WTC11 (cell line): ENCODE data around the gene FABP3. TPM values are rescaled to one million over a fixed set of nuclear protein-coding genes. Genes with fewer than 3 reads are reported as not detected.

Source experiments
- ATAC-seq: fragments of 200-7000 bp; cut with Tn5 transposase; 2 replicates; pipeline ENCODE4 v1.10.0; 2021; ENCODE audit warnings: mild to moderate bottlenecking, moderate library complexity
- CTCF ChIA-PET: fragments of 300-600 bp; sonication (Branson Sonifier 250); formaldehyde crosslinking; loops from one replicate; lab custom pipeline; 2021; ENCODE audit warnings: antibody characterized with exemption; lab: Charles Lee
- POLR2A ChIA-PET: fragments of 350-600 bp; sonication (Branson Sonifier 250); formaldehyde crosslinking; loops from one replicate; lab custom pipeline; 2021; ENCODE audit warnings: antibody characterized with exemption; lab: Charles Lee
- DNase-seq: peaks from one replicate; pipeline ENCODE4 v3.0.0; 2021; ENCODE audit warnings: low spot score
- H3K27ac Mint-ChIP-seq: 2 replicates; pipeline ENCODE4 v1.8.0; 2021; ENCODE audit warnings: mixed read lengths
- H3K27me3 Mint-ChIP-seq: 2 replicates; pipeline ENCODE4 v1.8.0; 2021; ENCODE audit warnings: low read depth, mild to moderate bottlenecking, moderate library complexity, mixed read lengths
- H3K36me3 Mint-ChIP-seq: 2 replicates; pipeline ENCODE4 v1.8.0; 2021; ENCODE audit warnings: mixed read lengths
- H3K4me1 Mint-ChIP-seq: 2 replicates; pipeline ENCODE4 v1.8.0; 2022; ENCODE audit warnings: mixed read lengths
- H3K4me3 Mint-ChIP-seq: 2 replicates; pipeline ENCODE4 v1.8.0; 2021; ENCODE audit warnings: mild to moderate bottlenecking, moderate library complexity, mixed read lengths
- H3K9me3 Mint-ChIP-seq: 2 replicates; pipeline ENCODE4 v1.8.0; 2021; ENCODE audit warnings: mixed read lengths
- ATF3 ChIP-seq: sonication (generic); formaldehyde crosslinking; conservative IDR thresholded peaks from 2 replicates; pipeline ENCODE4 v1.8.1; 2022; ENCODE audit warnings: mild to moderate bottlenecking, missing genetic modification reagents
- CDX4 ChIP-seq: fragments of 250-450 bp; sonication (Bioruptor Pico); IDR thresholded peaks from 2 replicates; pipeline ENCODE4 v1.9.0; 2021; ENCODE audit warnings: moderate library complexity, mild to moderate bottlenecking, inconsistent platforms, borderline replicate concordance
- E2F5 ChIP-seq: sonication (generic); formaldehyde crosslinking; IDR thresholded peaks from 2 replicates; pipeline ENCODE4 v1.8.1; 2022; ENCODE audit warnings: mild to moderate bottlenecking, moderate library complexity, missing genetic modification reagents
- ERG ChIP-seq: fragments of 250-450 bp; sonication (Bioruptor Pico); IDR thresholded peaks from 2 replicates; pipeline ENCODE4 v1.8.0; 2021; ENCODE audit warnings: mild to moderate bottlenecking
- ESRRA ChIP-seq: sonication (generic); formaldehyde crosslinking; IDR thresholded peaks from 2 replicates; pipeline ENCODE4 v1.8.1; 2022; ENCODE audit warnings: mild to moderate bottlenecking, missing genetic modification reagents, borderline replicate concordance
- FOXK1 ChIP-seq: sonication (generic); formaldehyde crosslinking; IDR thresholded peaks from 2 replicates; pipeline ENCODE4 v1.8.0; 2022; ENCODE audit warnings: mild to moderate bottlenecking, moderate library complexity, missing genetic modification reagents
- HMGA2 ChIP-seq: fragments of 250-450 bp; sonication (Bioruptor Pico); IDR thresholded peaks from 2 replicates; pipeline ENCODE4 v1.4.0; 2021; ENCODE audit warnings: mild to moderate bottlenecking, moderate library complexity
- IRF1 ChIP-seq: sonication (generic); formaldehyde crosslinking; IDR thresholded peaks from 2 replicates; pipeline ENCODE4 v1.8.0; 2023; ENCODE audit warnings: missing genetic modification reagents
- JUN ChIP-seq: sonication (generic); formaldehyde crosslinking; IDR thresholded peaks from 2 replicates; pipeline ENCODE4 v1.8.0; 2023; ENCODE audit warnings: mild to moderate bottlenecking, missing genetic modification reagents
- NFATC4 ChIP-seq: fragments of 250-450 bp; sonication (Bioruptor Pico); IDR thresholded peaks from 2 replicates; pipeline ENCODE4 v1.9.0; 2021; ENCODE audit warnings: mild to moderate bottlenecking
- OVOL2 ChIP-seq: fragments of 250-450 bp; sonication (Bioruptor Pico); IDR thresholded peaks from 2 replicates; pipeline ENCODE4 v1.9.0; 2021; ENCODE audit warnings: mild to moderate bottlenecking, borderline replicate concordance
- RELA ChIP-seq: sonication (generic); formaldehyde crosslinking; IDR thresholded peaks from 2 replicates; pipeline ENCODE4 v1.8.1; 2022; ENCODE audit warnings: missing genetic modification reagents, mild to moderate bottlenecking, borderline replicate concordance
- SMAD3 ChIP-seq: sonication (generic); formaldehyde crosslinking; IDR thresholded peaks from 2 replicates; pipeline ENCODE4 v1.8.0; 2022; ENCODE audit warnings: missing genetic modification reagents, mild to moderate bottlenecking, borderline replicate concordance
- USF1 ChIP-seq: sonication (generic); formaldehyde crosslinking; IDR thresholded peaks from 2 replicates; pipeline ENCODE4 v1.8.0; 2022; ENCODE audit warnings: mild to moderate bottlenecking, missing genetic modification reagents
- USF2 ChIP-seq: sonication (generic); formaldehyde crosslinking; IDR thresholded peaks from 2 replicates; pipeline ENCODE4 v1.8.1; 2023; ENCODE audit warnings: mild to moderate bottlenecking, missing genetic modification reagents, moderate library complexity
- ZBTB43 ChIP-seq: sonication (generic); formaldehyde crosslinking; IDR thresholded peaks from 2 replicates; pipeline ENCODE4 v1.8.1; 2023; ENCODE audit warnings: mild to moderate bottlenecking, missing genetic modification reagents
- ZMAT4 ChIP-seq: fragments of 250-450 bp; sonication (Bioruptor Pico); IDR thresholded peaks from 2 replicates; pipeline ENCODE4 v1.9.0; 2021; ENCODE audit warnings: mild to moderate bottlenecking
- ZNF219 ChIP-seq: sonication (generic); formaldehyde crosslinking; IDR thresholded peaks from 2 replicates; pipeline ENCODE4 v1.8.0; 2023; ENCODE audit warnings: missing genetic modification reagents, mild to moderate bottlenecking, borderline replicate concordance
- ZNF671 ChIP-seq: fragments of 250-450 bp; sonication (Bioruptor Pico); IDR thresholded peaks from 2 replicates; pipeline ENCODE4 v1.8.0; 2021; ENCODE audit warnings: mild to moderate bottlenecking
- total RNA-seq: library from RNA; stranded (reverse); gene quantifications from 3 replicates; pipeline ENCODE4 v1.2.3, GENCODE V29; 2021

FABP3 gene
- total RNA-seq, 1 experiment from 2014 or later, result 25.0 TPM

- H3K27me3 Mint-ChIP-seq, result no peaks in the 10 kb centered on the region
- DNase-seq (no peak), ATAC-seq (no peak)
- H3K27ac Mint-ChIP-seq, result no peak overlapping the region
- POLR2A ChIA-PET, result no interaction called here
- no peak for TF ChIP-seq ZNF219
- TF ChIP-seq JUN (CRISPR knock-in tag), result no peak
- TF ChIP-seq IRF1 (CRISPR knock-in tag), result no peak
- no peak for TF ChIP-seq USF2 (CRISPR knock-in tag)
- TF ChIP-seq SMAD3 (CRISPR knock-in tag), result no peak
- TF ChIP-seq E2F5, result no peak
- TF ChIP-seq ATF3 (CRISPR knock-in tag), result no peak
- no peak for TF ChIP-seq RELA (CRISPR knock-in tag)
- no peak for TF ChIP-seq ZBTB43 (CRISPR knock-in tag)
- no peak for TF ChIP-seq ESRRA (CRISPR knock-in tag)
- TF ChIP-seq ERG (CRISPR knock-in tag), result no peak
- no peak for TF ChIP-seq OVOL2 (CRISPR knock-in tag)
- TF ChIP-seq FOXK1, result no peak
- TF ChIP-seq NFATC4 (CRISPR knock-in tag), result no peak
- TF ChIP-seq HMGA2, result no peak
- no peak for TF ChIP-seq USF1
- TF ChIP-seq ZMAT4 (CRISPR knock-in tag), result no peak
- no peak for TF ChIP-seq ZNF671
- peaks cover 29% of the 10 kb centered on the region for H3K36me3 Mint-ChIP-seq
- H3K9me3 Mint-ChIP-seq, result no peaks in the 10 kb centered on the region
- peaks cover 17% of the 10 kb centered on the region for H3K4me1 Mint-ChIP-seq
- CTCF ChIA-PET, result interaction anchor here (0.6 to 1.5 kb wide), 2 partner anchors 60 to 806 kb away, joined by 3 to 5 read pairs; no protein-coding TSS in a partner anchor
- H3K4me3 Mint-ChIP-seq, result no peak overlapping the region
These were observed 11.3 kb downstream of the FABP3 start for GRCh38 chr1:31361607-31362006.

GRCh38 chr1:31356427-31356826 lies 16.4 kb downstream of the FABP3 start:
- DNase-seq, result no peak
- no peak for ATAC-seq
- Mint-ChIP-seq H3K4me1 (no peaks in the 10 kb centered on the region), H3K36me3 (peaks cover 18% of the 10 kb centered on the region), H3K4me3 (no peak overlapping the region), H3K27ac (no peak overlapping the region), H3K9me3 (no peaks in the 10 kb centered on the region), H3K27me3 (no peaks in the 10 kb centered on the region)
- TF ChIP-seq CDX4 (no peak), IRF1 (CRISPR knock-in tag) (no peak)
- ChIA-PET CTCF (no interaction called here), POLR2A (no interaction called here)
